ENCODE measurements around the gene KRTAP17-1.
"Not testable (repeated sequence)": the region's sequence is repeated elsewhere in the genome, so short reads cannot be mapped to it uniquely, and the experiment has no call there.

The KRTAP17-1 gene, protein sequence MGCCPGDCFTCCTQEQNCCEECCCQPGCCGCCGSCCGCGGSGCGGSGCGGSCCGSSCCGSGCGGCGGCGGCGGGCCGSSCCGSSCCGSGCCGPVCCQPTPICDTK

DNA sequence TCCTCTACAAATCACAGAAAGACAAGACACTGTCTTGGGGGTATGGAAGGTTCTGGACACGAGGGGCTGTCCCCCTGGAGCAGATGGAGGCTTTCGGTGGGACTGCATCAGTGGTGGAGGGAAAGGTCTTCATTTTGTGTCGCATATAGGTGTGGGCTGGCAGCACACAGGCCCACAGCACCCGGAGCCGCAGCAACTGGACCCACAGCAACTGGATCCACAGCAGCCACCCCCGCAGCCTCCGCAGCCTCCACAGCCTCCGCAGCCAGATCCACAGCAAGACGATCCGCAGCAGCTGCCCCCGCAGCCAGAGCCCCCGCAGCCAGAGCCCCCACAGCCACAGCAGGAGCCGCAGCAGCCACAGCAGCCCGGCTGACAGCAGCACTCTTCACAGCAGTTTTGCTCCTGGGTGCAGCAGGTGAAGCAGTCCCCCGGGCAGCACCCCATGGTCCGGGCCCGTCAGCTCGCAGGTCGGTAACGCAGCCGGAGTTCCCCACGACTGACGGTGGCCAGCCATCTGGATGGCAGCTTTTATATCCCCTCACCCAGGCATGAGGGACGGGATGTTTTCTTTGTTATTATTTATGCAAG, at the start of gene KRTAP17-1:
TSS of gene KRTAP17-1 (minus strand) at position 507 of the 591 bp plus-strand sequence. CDS start at position 447, 60 bp downstream.
- DNase-seq, result no peak

DNA sequence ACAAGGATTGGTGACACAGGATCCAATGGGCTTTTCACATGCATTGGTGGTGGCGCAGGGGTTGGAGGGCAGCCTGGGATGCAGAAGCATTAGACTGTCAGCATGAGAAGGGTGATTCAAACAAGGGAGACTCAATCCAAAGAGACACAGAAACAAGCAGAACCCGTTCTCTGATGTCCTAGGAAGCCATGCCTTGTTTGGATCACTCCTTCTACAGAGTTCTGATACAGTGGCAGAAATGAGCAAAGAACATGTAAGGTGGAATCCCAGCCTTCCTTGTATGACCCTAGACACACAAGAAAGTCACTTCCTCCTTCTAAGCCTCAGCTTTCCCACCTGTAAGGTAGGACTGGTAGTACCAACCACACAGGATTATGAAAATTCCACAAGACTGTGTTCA, 48.4 kb upstream of the KRTAP17-1 start:
- no peak for DNase-seq

DNA sequence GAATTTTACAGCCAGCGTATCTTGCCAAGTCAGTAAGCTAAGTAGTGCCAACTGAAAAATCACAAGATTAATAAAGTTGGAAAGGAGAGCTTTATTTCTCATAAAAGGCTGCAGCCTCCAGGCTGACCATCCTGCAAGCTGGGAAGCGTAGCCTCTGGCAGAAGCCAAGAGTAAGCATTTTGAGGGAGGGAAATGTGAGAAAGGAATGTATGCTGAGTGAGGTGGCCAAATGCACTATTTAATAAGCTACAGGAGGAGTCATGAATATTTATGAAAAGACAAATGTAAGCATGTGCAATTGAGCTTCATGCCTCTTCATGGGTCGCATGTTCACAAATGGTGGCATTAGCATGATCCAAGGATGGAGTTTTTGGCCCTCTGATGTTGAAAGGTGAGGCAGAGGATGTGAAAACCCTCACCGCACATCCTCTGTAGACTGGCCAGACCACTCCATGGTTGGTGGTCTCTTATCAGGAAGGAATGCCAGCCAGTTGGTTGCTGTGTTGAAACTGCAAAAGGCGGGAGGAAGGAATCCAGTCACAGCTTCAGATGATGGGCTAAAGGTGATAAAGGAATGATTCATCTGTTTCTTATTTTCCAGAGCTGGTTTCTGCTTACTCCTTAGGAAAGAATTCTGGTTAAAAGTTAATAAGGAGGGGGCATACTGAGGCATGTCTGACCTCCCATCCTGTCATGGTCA, 44.9 kb upstream of the KRTAP17-1 start:
- no peak for DNase-seq

DNA sequence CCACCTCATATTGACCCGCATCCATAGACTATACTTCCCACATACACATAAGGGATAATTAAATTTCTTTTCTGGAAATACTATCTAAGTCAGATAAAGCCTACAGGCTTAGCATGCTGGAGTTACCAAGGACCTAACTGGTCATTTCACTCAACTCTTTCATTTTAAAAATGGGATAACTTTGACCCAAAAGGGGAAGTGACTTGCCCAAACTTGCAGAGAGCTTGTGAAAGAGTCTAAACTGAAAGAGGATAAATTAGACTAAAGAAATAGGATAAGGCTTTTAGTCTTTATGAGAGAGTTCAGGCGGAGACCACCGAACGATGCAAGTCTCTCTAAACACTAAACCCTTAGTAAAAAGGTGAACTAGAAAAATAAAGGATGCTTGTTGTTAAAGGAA, 39.0 kb upstream of the KRTAP17-1 start:
- DNase-seq, result peak; percentile 22

DNA sequence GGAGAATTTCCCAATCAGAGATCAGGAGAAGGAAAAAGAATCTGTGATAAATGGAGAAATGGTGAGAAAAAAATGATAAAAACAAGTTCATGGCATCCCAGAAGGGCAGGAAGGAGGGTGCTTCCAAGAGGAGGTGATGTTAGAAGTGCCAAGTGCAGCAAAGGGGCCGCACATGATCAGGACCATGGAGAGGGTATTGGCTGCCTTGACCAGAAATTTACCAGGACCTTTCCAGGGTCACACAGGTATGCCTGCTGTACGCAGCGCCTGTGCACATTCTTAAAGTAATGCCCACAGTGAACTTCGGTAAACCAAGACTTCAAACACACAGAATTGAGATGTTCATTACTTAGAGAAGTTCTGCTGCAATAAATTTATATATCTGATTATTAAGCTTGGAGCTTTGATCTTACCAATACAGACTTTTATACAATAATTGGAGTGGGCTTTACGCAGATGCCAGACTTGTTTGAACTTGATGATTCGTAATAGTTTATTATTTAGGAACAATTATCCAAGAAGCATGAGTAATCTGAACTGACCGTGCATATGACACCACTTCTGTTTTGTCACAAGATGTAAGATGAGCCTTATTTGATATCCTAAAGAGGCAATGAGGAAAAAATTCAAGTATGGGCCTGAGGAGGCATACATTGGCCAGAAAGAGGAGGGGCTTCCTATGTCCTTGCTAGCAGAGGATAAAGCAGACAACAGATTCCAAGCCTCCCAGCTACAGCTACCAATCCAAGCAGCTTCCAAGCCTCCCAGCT, 37.3 kb upstream of the KRTAP17-1 start:
- DNase-seq, result no peak

DNA sequence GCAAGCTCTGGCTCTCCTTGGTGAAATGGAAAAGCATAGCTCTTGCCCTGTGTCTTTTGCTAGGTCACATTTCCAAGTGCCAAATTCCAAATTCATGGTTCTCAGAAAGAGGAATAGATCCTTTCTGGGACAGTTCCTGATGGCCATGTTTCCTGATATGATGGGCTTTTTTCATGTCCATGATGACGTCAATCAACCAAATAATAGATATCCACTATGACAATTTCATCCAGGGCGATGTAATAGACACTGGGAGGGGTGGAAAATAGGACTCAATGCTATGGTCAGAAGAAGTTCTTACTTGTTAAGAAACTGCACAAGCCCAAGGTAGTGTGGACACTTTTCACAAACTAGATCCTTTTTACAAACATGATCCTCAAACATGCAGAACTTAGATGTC, 35.7 kb upstream of the KRTAP17-1 start:
- no peak for DNase-seq

DNA sequence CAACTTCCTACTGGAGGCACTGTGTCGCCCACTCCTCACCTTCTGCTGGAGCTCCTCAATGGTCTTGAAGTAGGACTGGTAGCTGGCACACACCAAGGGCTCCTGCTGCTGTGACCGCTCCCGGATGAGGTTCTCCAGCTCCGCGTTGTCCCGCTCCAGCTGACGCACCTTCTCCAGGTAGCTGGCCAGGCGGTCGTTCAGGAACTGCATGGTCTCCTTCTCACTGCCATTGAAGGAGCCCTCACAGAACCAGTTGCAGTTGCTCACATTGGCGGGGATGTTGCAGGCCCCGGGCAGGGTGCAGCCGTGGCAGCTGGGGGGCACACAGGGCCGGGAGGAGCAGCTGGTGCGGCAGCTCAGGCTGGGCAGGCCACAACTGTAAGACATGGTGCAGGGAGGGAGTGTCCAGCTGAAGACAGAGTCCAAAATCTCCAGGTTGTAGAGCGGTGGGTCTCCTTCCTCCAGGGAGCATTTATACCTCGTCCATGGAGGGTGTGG, 34.9 kb upstream of the KRTAP17-1 start, which contains the start of gene KRT33A:
TSS of gene KRT33A (minus strand) at position 448 of the 498 bp plus-strand sequence. CDS start at position 387, 61 bp downstream.
- DNase-seq, result not testable (repeated sequence)

DNA sequence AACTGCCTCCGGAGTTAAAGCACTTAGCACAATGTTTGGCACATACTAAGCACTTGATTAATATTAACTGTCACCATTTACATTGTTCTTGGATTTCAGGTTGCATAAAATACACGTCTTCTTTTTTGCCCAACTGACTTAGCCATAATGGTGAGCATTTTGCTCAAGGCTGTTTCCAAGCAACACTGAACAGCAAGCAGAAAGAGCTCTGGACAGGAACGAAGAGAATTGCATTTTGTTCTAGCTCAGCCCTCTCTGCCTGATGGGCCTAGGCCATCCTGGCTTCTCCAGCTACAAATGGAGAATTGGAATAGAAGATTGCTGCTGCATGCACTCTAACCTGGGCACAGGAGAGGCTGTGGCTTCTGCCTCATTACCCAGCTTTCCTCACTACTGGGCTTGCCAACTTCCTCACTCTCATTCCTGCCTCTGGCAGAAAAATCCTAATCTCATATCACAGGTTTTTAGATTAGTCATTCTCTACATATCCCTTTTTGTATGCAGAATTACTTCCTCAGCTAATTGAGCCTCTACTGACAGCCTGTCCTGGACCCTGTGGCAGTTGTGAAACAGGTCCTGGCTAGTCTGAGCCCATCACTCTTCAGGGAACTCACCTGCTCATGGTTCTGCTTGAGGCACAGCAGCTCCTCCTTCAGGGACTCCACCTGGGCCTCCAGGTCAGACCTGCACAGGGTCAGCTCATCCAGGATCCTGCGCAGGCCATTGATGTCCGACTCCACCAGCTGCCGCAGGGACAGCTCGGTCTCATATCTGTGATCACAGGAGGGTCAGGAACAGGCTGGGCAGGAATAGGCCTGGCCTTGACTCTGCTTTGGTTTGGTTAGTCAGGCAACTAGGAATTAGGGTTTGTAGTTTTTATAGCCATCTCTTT, 32.6 kb upstream of the KRTAP17-1 start:
- DNase-seq, result no peak

DNA sequence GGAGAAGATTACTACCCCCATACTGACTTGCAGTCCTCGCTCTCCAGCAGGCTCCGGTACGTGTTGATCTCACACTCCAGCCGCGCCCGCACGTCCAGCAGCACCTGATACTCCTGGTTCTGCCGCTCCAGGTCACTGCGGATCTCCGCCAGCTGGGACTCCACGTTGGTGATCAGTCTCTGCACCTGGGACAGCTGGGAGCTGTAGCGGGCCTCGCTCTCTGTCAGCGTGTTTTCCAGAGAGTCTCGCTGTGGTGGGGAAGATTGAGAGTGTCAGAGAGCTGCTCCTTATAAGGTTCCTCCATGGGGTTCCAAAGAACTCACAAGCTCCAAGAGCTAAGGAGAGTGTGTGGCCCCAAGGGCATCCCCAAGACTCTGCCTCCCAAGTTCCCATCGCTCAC, 30.9 kb upstream of the KRTAP17-1 start:
- DNase-seq, result not testable (repeated sequence)

DNA sequence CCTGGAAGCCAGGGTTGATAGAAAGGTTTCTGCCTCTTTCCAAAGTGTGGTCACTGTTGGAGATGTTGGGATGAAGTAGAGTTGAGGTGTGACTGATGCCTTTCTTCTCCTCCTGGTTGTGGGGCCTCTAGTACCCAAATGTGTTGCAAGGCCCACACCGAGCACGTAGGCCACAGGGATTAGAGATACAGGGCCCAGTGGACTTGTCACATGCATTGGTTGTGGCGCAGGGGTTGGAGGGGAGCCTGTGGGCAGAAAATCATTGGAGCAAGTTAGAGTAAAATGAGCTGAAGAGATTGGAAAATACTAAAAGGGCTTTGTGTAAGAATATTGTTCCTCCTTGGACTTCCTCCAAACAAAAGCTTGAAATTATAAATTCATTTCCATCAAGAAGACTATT, 30.5 kb upstream of the KRTAP17-1 start:
- DNase-seq, result no peak

DNA sequence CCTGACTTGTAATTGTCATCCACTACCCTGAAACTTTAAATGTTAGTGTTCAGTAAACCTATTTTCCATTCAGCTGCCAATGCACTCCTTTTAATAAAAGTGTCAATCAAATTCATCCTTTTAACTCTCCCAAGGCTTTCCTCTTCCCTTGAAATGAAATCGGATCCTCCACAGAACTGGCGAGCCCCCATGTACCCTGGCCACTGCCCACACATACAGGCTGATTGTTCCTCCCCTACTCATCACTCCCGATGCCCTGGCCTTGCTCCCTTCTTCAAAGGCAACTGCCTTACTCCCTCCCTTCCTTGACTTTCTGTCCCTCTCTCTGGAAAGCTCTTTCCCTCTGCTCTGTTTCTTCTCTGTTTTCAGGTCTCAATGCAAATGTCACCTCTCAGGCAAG, 27.5 kb upstream of the KRTAP17-1 start:
- no peak for DNase-seq

DNA sequence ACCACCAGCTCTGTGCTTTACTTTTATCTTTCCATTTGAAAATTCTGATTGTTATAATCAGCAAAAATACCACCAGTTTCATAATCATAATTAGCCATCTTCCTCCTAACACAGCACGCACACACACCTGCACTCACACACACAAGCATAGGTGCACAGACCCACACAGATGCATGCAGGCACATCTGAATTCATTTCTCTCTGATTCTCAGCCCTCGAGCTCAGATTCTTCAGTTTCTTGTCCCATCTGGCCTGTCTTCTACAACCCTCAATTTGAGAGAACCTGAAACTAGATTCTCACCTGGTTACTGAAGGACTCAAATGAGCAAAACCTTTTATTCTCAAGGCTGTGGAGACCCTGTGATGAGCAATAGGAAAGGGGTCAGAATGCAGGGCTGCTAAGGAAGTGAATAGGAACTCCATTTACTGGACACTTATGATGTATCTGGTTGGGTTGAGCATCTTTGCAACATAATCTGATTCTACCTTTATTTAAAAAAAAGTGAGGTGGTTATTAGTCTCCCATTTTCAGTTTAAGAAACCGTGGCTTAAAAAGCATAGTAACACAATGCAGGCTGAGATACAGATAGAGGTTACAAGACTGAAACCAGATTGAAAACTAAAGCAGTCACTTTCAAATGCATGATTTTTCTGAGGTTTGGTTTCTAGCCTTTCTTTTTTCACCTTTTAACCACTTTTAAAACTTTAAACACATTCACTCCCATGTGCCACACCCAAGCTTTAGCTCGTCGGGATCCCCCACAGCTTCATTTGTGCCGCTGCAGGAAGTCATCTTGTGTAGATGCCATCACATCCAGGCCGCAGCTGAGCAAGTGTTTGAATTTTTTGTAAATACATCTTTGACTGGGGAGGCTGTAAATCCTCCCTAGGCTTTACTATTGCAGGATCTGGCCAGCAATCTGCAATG, 25.7 kb upstream of the KRTAP17-1 start:
- DNase-seq, result no peak

DNA sequence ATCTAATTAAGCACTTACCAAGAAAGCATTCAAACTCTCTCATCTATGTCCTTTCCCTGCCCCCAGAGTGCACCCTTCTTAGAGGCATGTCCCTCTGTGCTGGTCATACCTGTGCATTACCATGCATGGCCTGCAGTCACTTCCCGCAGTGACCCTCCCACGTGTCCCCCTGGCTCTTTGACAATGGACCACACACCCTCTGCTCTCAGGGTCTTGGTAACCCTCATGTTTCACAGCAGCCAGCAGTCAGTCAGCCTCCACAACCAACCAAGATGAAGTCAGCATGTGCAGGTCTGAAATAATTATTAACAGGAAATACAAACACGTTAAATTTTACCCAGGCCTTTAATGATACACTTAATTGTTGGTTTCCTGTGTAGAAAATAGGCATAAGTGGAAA, 25.0 kb upstream of the KRTAP17-1 start:
- no peak for DNase-seq

DNA sequence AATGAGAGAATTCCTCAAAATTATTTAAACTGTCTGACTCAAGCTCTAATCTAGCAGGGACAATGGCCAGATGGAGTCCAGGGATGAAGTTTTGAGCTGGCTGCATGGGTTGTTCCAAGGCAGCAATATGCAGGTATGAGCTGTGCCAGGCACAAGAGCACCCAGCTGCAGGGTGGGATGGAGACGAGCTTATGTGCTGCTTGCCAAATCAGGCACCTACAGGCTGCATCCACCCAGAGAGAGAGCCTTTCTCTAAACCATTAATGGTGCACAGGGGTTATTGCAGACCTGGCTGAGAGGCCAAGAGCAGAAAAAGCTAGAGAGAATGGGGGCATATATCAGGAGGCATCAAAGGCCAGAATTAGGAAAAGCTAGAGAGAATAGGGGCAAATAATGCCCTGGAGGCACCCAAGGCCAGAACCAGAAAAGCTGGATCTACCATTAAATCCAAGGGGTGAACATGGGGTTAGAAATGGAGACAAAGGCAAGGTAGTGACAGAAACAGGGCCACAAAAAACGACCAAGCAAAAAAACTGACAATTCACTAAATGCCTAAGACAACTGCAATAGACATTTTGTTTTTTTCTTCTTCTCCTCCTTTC, 24.2 kb upstream of the KRTAP17-1 start:
- DNase-seq, result no peak

DNA sequence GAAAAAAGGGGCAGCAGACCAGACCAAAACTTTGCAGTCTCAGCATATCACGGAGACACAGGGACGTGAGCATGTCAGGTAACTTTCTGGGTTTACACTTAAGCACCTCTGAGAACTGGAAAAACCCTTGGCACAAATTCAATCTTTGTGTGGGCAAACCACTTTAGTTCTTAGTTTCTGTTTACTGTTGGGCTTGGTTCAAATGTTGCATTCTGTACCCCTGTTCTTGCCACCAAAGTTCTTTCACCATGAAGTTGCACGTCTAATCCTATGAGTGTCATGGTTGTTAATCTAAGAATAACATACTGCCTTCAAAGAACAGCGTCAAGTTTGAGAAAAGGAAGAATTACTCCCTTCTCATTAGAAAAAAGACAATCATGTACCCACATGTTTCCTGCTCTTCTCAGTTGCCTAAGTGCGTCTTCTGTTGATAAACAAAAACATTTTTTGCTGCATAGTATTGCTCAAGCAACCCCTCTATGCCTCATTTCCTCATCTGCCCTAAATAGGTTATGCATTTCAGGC, 23.5 kb upstream of the KRTAP17-1 start:
- peak; percentile 6 for DNase-seq

DNA sequence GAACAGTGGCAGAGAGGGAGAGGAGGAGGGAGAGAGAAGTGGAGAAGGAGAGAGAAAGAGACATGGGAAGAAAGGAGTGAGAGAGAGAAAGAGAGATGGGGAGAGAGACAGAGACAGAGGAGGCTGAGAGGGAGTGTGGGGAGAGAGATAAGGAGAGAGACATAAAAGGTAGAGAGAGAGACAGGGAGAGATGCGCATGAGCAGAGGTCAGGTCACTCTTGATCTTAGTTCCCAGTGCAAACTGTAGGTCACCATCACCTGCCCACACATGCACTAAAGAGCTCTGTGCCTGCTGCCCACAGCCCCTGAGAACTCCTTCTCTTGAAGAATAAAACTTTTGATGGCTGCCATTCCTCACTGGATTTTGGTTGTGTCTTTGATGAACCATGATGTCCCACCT, 20.2 kb upstream of the KRTAP17-1 start:
- DNase-seq, result no peak

DNA sequence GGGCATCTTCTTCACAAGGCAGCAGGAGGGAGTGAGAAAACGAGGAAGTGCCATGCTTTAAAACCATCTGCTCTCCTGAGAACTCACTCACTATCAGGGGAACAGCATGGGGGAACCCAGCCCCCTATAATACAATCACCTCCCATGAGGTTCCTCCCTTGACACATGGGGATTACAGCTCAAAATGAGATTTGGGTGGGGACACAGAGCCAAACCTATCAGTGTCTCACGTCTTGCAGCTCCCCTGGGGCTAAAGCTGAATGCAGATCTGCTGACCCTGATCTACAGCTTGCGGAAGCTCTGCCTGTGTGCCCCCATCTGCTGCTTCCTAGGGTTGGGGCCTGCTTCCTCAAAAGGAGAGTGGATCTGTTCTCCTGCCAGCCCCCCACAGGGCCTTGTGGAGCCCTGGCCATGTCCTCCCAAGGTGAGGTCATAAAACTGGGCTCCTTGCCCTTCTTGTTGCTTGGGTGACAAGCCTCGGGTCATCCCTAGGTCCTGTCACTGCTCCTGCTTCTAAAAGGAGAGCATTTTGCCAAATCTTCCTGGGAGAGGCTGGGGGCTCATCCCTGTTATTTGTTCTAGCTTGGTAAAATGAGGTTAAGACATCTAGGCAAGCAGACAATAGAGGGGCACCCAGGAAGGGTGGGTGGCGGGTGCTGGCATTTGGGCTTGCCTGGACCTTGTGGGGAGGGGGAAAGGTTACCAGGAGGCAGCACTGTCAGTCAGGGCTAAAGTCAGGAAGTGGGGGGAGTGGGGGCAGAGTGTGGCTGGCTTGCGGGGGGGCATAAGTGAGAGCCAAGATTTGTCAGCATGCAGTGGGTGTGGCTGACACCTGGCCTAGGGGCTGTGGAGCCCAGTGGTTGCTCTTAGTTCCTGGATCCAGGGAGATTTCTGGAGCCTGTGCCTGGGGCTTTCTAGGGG, 19.1 kb upstream of the KRTAP17-1 start:
- DNase-seq, result peak; percentile 21

DNA sequence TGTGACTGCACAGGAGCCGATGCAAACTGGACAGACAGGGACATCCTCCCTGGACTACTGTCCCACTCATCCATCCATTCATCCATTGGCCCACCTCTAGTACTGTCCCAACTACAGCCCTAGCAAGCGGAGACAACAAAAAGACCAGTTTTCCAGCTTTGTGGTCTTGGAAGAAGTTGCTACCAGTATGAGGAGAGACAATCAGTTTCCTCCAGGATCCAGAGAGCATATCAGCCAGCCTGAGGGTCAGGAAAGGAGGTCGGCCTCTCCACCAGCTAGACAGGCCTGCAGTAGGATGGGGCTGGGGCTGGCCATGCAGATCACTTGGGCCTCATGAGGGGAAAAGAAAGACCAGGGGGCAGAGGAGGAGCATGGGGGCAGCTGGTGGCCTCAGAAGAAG, 18.3 kb upstream of the KRTAP17-1 start:
- no peak for DNase-seq

DNA sequence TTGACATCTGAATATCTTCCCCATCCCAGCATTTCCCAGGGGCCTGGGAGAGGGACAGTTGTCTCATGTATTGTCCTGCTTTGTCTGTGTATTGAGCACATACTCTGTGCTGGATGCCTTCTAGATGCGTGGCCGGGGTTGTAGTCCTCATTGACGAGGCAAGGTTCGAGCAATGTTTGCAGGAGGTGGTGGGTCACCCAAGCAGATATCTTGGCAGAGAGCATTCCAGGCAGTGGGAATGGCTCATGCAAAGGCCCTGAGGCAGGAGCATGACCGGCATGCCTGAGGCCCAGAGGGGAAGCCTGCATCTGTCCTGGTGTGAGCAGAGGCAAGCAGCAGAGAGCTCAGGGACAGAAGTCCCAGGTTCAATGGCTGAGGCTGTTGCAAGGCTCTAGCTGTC, 17.6 kb upstream of the KRTAP17-1 start:
- DNase-seq, result no peak
